Stimulated activated CD4-positive, alpha-beta T cell treated with anti-CD3 and anti-CD28 coated beads, TNF-alpha, amount 100 ng/mL, for 4 hours (primary cell): ENCODE measurements around the gene FOXP3.
A peak's percentile ranks its signal among the peaks of the same experiment; 100 is the strongest.

ENCODE experiments used
- DNase-seq, 3 experiments: peaks; one replicate each; pipeline ENCODE4 v3.0.0-alpha.2; 2020; ENCODE audit warnings: low read depth in 3 of 3

Gene FOXP3

GRCh38 chrX:49249616-49250015, 14.9 kb downstream of the FOXP3 start:
- no peak for DNase-seq

GRCh38 chrX:49249071-49249470, 15.4 kb downstream of the FOXP3 start:
- no peak for DNase-seq

- DNase-seq = no peak
Measured at GRCh38 chrX:49247916-49248811, 16.3 kb downstream of the FOXP3 start.

- no peak for DNase-seq
Measured at GRCh38 chrX:49247346-49247745, 17.2 kb downstream of the FOXP3 start.

- no peak for DNase-seq
Measured at GRCh38 chrX:49246541-49246940, 18.0 kb downstream of the FOXP3 start.

- no peak for DNase-seq
Measured at GRCh38 chrX:49244207-49244606, 20.3 kb downstream of the FOXP3 start.

GRCh38 chrX:49243166-49243565, 21.3 kb downstream of the FOXP3 start:
- DNase-seq = no peak

- no peak for DNase-seq
Measured at GRCh38 chrX:49242545-49243066, 21.9 kb downstream of the FOXP3 start.

GRCh38 chrX:49238735-49239134, 25.8 kb downstream of the FOXP3 start:
- DNase-seq = no peak

GRCh38 chrX:49237060-49237459, 27.4 kb downstream of the FOXP3 start:
- no peak for DNase-seq

GRCh38 chrX:49233887-49234555, 30.5 kb downstream of the FOXP3 start:
- no peak for DNase-seq

- DNase-seq = no peak
Measured at GRCh38 chrX:49233176-49233575, 31.3 kb downstream of the FOXP3 start, which contains the start of gene CACNA1F. CACNA1F (minus strand) TSS chrX:49233340; CDS start chrX:49233309, 31 bp downstream.

- DNase-seq = no peak
Measured at GRCh38 chrX:49232525-49232924, 32.0 kb downstream of the FOXP3 start.

- no peak for DNase-seq
Measured at GRCh38 chrX:49231333-49232000, 33.0 kb downstream of the FOXP3 start.

GRCh38 chrX:49230500-49231232, 33.8 kb downstream of the FOXP3 start:
- DNase-seq = peak in 2 of 3 experiments; percentile 14 to 33

GRCh38 chrX:49228185-49228584, 36.3 kb downstream of the FOXP3 start:
- no peak for DNase-seq

- DNase-seq = no peak
Measured at GRCh38 chrX:49227726-49228125, 36.8 kb downstream of the FOXP3 start.

- DNase-seq = no peak
Measured at GRCh38 chrX:49226946-49227345, 37.6 kb downstream of the FOXP3 start.

- no peak for DNase-seq
Measured at GRCh38 chrX:49225858-49226257, 38.7 kb downstream of the FOXP3 start.

- DNase-seq = no peak
Measured at GRCh38 chrX:49221868-49222267, 42.6 kb downstream of the FOXP3 start.

GRCh38 chrX:49220100-49220499, 44.4 kb downstream of the FOXP3 start:
- no peak for DNase-seq
